ENCODE measurements around the gene LGR6. TPM values are rescaled to one million over a fixed set of nuclear protein-coding genes. Genes with fewer than 3 reads are reported as not detected.

Gene LGR6
- polyA plus RNA-seq, 3 donors: not detected

GRCh38 chr1:202205523-202206190 is 12.1 kb downstream of the LGR6 start:
- no peak for DNase-seq
- Mint-ChIP-seq H3K36me3 (no peaks in the 10 kb centered on the region), H3K4me3 (no peak overlapping the region), H3K9me3 (no peaks in the 10 kb centered on the region), H3K4me1 (no peaks in the 10 kb centered on the region), H3K27me3 (ENCODE audit: low read depth in 3 of 3) (peaks cover 6 to 14% (median 9%) of the 10 kb centered on the region in 3 donors), H3K27ac (no peak overlapping the region)
- no peaks in the 10 kb centered on the region for H4K20me1 ChIP-seq (ENCODE audit: insufficient read depth, low read length)
- TF ChIP-seq CTCF (IDR thresholded peaks at IDR 0.05): no peak
- H3K36me3 ChIP-seq (replicated peaks in 1 of 2; ENCODE audit: control insufficient read depth in 1 of 2, insufficient read depth in 2 of 2, low read length in 2 of 2): no peaks in the 10 kb centered on the region
- no peaks in the 10 kb centered on the region for H3K9me3 ChIP-seq (replicated peaks in 1 of 2; ENCODE audit: control insufficient read depth in 1 of 2, insufficient read depth in 1 of 2, low read length in 2 of 2)
- no peaks in the 10 kb centered on the region for H3K4me1 ChIP-seq (ENCODE audit: control insufficient read depth in 1 of 2, insufficient read depth in 2 of 2, low read length in 2 of 2)
- H3K27ac ChIP-seq (ENCODE audit: low read depth in 1 of 2, low read length in 2 of 2): no peak overlapping the region
- H3K27me3 ChIP-seq (ENCODE audit: control insufficient read depth in 2 of 2, insufficient read depth in 2 of 2, low read length in 2 of 2): peaks cover 0 to under 1% of the 10 kb centered on the region in 2 donors
- no peak overlapping the region for H2AFZ ChIP-seq (ENCODE audit: insufficient read depth, low read depth, low read length, poor library complexity, severe bottlenecking)
- 62% methylated on average over 3 of the region's 5 CpGs for WGBS (ENCODE audit: insufficient coverage)
- H3K9ac ChIP-seq (ENCODE audit: insufficient read depth, low read length, poor library complexity, severe bottlenecking): no peak overlapping the region
- H3K4me2 ChIP-seq (replicated peaks; ENCODE audit: extremely low read depth, low read length, poor library complexity, severe bottlenecking): no peak overlapping the region
- intact Hi-C loops (cut with micrococcal nuclease): no loop called here
- H3K4me3 ChIP-seq (replicated peaks in 1 of 3; ENCODE audit: low read depth in 2 of 3, low read length in 3 of 3): no peak overlapping the region
- H3K79me2 ChIP-seq (ENCODE audit: insufficient read depth, low read length): no peaks in the 10 kb centered on the region

- H3K27me3 ChIP-seq (ENCODE audit: control insufficient read depth in 2 of 2, insufficient read depth in 2 of 2, low read length in 2 of 2): peaks cover 0 to 11% of the 10 kb centered on the region in 2 donors
- no peak overlapping the region for H3K27ac Mint-ChIP-seq
- H4K20me1 ChIP-seq (ENCODE audit: insufficient read depth, low read length): no peaks in the 10 kb centered on the region
- H3K27ac ChIP-seq (ENCODE audit: low read depth in 1 of 2, low read length in 2 of 2): no peak overlapping the region
- H3K4me1 Mint-ChIP-seq: no peaks in the 10 kb centered on the region
- no peaks in the 10 kb centered on the region for H3K79me2 ChIP-seq (ENCODE audit: insufficient read depth, low read length)
- no peak overlapping the region for H3K4me3 ChIP-seq (replicated peaks in 1 of 3; ENCODE audit: low read depth in 2 of 3, low read length in 3 of 3)
- H3K4me2 ChIP-seq (replicated peaks; ENCODE audit: extremely low read depth, low read length, poor library complexity, severe bottlenecking): no peak overlapping the region
- H3K36me3 Mint-ChIP-seq: no peaks in the 10 kb centered on the region
- intact Hi-C loops (cut with micrococcal nuclease): no loop called here
- no peak overlapping the region for H2AFZ ChIP-seq (ENCODE audit: insufficient read depth, low read depth, low read length, poor library complexity, severe bottlenecking)
- no peak for TF ChIP-seq CTCF (IDR thresholded peaks at IDR 0.05)
- H3K27me3 Mint-ChIP-seq (ENCODE audit: low read depth in 3 of 3): peaks cover 15 to 19% (median 15%) of the 10 kb centered on the region in 3 donors
- H3K36me3 ChIP-seq (replicated peaks in 1 of 2; ENCODE audit: control insufficient read depth in 1 of 2, insufficient read depth in 2 of 2, low read length in 2 of 2): no peaks in the 10 kb centered on the region
- no peaks in the 10 kb centered on the region for H3K9me3 ChIP-seq (replicated peaks in 1 of 2; ENCODE audit: control insufficient read depth in 1 of 2, insufficient read depth in 1 of 2, low read length in 2 of 2)
- H3K9me3 Mint-ChIP-seq: no peaks in the 10 kb centered on the region
- H3K9ac ChIP-seq (ENCODE audit: insufficient read depth, low read length, poor library complexity, severe bottlenecking): no peak overlapping the region
- DNase-seq: no peak
- H3K4me3 Mint-ChIP-seq: no peak overlapping the region
- no peaks in the 10 kb centered on the region for H3K4me1 ChIP-seq (ENCODE audit: control insufficient read depth in 1 of 2, insufficient read depth in 2 of 2, low read length in 2 of 2)
- 80% methylated on average over 1 of the region's 1 CpG for WGBS (ENCODE audit: insufficient coverage)
Observed at GRCh38 chr1:202207292-202207691, 13.7 kb downstream of the LGR6 start.
